Suprapubic skin (tissue), 4 donors: ENCODE measurements around the gene GLS2. TPM values are rescaled to one million over a fixed set of nuclear protein-coding genes. Genes with fewer than 3 reads are reported as not detected.

Experiments used
- DNase-seq, 2 donors: peaks; one replicate each; pipeline ENCODE4 v3.0.0-alpha.2; 2019; ENCODE audit warnings: low spot score in 2 of 2
- H3K27ac ChIP-seq: fragments of 200-600 bp; sonication (generic); one replicate; pipeline ENCODE4 v1.5.1; 2019
- H3K27me3 ChIP-seq: fragments of 200-600 bp; sonication (generic); one replicate; pipeline ENCODE4 v1.5.1; 2019
- H3K36me3 ChIP-seq: fragments of 200-600 bp; sonication (generic); one replicate; pipeline ENCODE4 v1.5.1; 2019
- H3K4me1 ChIP-seq: fragments of 200-600 bp; sonication (generic); one replicate; pipeline ENCODE4 v1.5.1; 2019
- H3K4me3 ChIP-seq: fragments of 200-600 bp; sonication (generic); one replicate; pipeline ENCODE4 v1.5.1; 2019; ENCODE audit warnings: mild to moderate bottlenecking
- H3K9me3 ChIP-seq: fragments of 200-600 bp; sonication (generic); one replicate; pipeline ENCODE4 v1.5.1; 2019
- CTCF ChIP-seq, 2 donors: fragments of 200-600 bp in 1 of 2; fragments of 450-650 bp in 1 of 2; sonication (generic) in 1 of 2; IDR thresholded peaks; one replicate each; pipeline ENCODE4 v1.5.1; 2016 to 2019; ENCODE audit warnings: antibody characterized with exemption in 2 of 2, mild to moderate bottlenecking in 1 of 2, moderate library complexity in 1 of 2
- EP300 ChIP-seq: sonication (generic); formaldehyde crosslinking; IDR thresholded peaks from one replicate; pipeline ENCODE4 v1.6.1; 2017; ENCODE audit warnings: antibody characterized with exemption
- POLR2A ChIP-seq, 2 donors: fragments of 450-650 bp; IDR thresholded peaks; one replicate each; pipeline ENCODE4 v1.6.1; 2017; ENCODE audit warnings: antibody characterized with exemption in 2 of 2, mild to moderate bottlenecking in 2 of 2, moderate library complexity in 2 of 2
- POLR2AphosphoS5 ChIP-seq, 3 donors: sonication (generic); formaldehyde crosslinking; IDR thresholded peaks; one replicate each; pipeline ENCODE4 v1.6.1; 2017; ENCODE audit warnings: antibody characterized with exemption in 3 of 3
- WGBS: methylation state at CpG from one replicate; pipeline ENCODE4 v1.1.5; 2018; 5-methylcytosine and 5-hydroxymethylcytosine counted together
- total RNA-seq, 4 donors: library from RNA; depleted of rRNA; stranded (reverse); fragments of >200 nt; gene quantifications; one replicate each; pipeline ENCODE4 v1.1.0, GENCODE V29; 2016

The GLS2 gene
- total RNA-seq, 4 donors from 2014 or later: 7.9 to 23.9 (median 10.5) TPM

DNA sequence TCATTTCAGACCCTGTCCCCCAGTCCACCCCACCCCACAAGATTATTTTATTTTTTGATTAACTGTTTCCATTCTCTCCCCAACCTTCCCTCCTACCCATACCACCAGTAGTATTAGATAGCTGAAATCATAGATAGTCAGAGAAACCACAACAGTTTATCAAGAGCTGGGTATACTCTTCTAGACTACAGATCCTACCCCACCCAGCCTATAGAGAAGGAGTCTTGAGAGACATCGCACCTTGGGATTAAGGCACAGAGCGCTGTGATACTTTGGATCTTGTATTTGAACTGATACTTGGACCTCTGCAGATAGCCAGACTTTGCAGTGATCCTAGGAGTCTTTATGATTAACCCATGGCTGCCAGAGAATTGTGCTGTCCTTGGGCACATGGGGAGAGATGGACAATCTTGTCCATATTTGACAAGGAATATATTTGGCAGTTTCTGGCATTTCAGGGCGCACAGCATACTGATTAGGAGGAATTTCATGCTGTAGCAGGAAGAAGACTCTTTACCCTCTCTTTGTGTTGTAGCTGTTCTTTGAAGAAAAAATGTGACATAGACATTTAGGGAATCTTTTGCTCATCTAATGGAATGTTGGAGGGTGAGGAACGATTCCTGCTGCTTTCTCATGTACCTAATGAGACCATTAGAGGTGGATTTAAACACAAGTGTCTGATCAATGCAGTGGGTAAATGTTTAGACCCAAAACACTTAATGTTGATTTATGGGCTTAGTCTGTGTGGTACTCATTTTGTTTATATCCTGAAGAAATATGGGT lies 34.6 kb upstream of the GLS2 start:
- no peak for DNase-seq
- peak overlapping the region; percentile 90 for H3K27ac ChIP-seq
- no peaks in the 10 kb centered on the region for H3K27me3 ChIP-seq
- H3K9me3 ChIP-seq: no peaks in the 10 kb centered on the region
- H3K4me3 ChIP-seq: peak overlapping the region; percentile 62
- WGBS: 13% methylated on average over 4 of the region's 4 CpGs
- no peaks in the 10 kb centered on the region for H3K36me3 ChIP-seq
- H3K4me1 ChIP-seq: peaks cover 51% of the 10 kb centered on the region
- TF ChIP-seq POLR2A (IDR thresholded peaks at IDR 0.05): no peak
- no peak for TF ChIP-seq EP300
- TF ChIP-seq POLR2AphosphoS5 (IDR thresholded peaks at IDR 0.05): no peak
- no peak for TF ChIP-seq CTCF (IDR thresholded peaks at IDR 0.05)

- peak; percentile 85 to 86 for DNase-seq
- no peaks in the 10 kb centered on the region for H3K36me3 ChIP-seq
- TF ChIP-seq POLR2A (IDR thresholded peaks at IDR 0.05): no peak
- no peak for TF ChIP-seq CTCF (IDR thresholded peaks at IDR 0.05)
- TF ChIP-seq EP300: no peak
- no peak for TF ChIP-seq POLR2AphosphoS5 (IDR thresholded peaks at IDR 0.05)
- H3K9me3 ChIP-seq: no peaks in the 10 kb centered on the region
- H3K4me1 ChIP-seq: peaks cover 45% of the 10 kb centered on the region
- no peaks in the 10 kb centered on the region for H3K27me3 ChIP-seq
- peak within 1 kb of the TSS; percentile 90 for H3K27ac ChIP-seq
- WGBS: 5% methylated on average over 15 of the region's 15 CpGs
- peak within 1 kb of the TSS; percentile 62 for H3K4me3 ChIP-seq
Measured at GRCh38 chr12:56521590-56522371, 33.8 kb upstream of the GLS2 start, which contains the start of gene RBMS2. TSS of gene RBMS2 (plus strand) at chr12:56521820. CDS start at chr12:56522024, 204 bp downstream.

GRCh38 chr12:56521209-56521589 lies 33.2 kb upstream of the GLS2 start:
- 42% methylated on average over 8 of the region's 8 CpGs for WGBS
- Histone ChIP-seq H3K27me3 (no peaks in the 10 kb centered on the region), H3K9me3 (no peaks in the 10 kb centered on the region), H3K36me3 (no peaks in the 10 kb centered on the region), H3K4me3 (peak overlapping the region; percentile 62), H3K27ac (peak overlapping the region; percentile 90), H3K4me1 (peaks cover 41% of the 10 kb centered on the region)
- no peak for DNase-seq
- TF ChIP-seq POLR2AphosphoS5 (IDR thresholded peaks at IDR 0.05) (no peak), POLR2A (IDR thresholded peaks at IDR 0.05) (no peak), CTCF (IDR thresholded peaks at IDR 0.05) (no peak), EP300 (no peak)

- Histone ChIP-seq H3K4me3 (peak overlapping the region; percentile 62), H3K36me3 (no peaks in the 10 kb centered on the region), H3K27me3 (no peaks in the 10 kb centered on the region), H3K27ac (peak overlapping the region; percentile 90), H3K9me3 (no peaks in the 10 kb centered on the region), H3K4me1 (peaks cover 37% of the 10 kb centered on the region)
- WGBS: 35% methylated on average over 1 of the region's 1 CpG
- DNase-seq: no peak
- no peak for TF ChIP-seq CTCF (IDR thresholded peaks at IDR 0.05)
- TF ChIP-seq POLR2A (IDR thresholded peaks at IDR 0.05): no peak
- TF ChIP-seq EP300: no peak
- no peak for TF ChIP-seq POLR2AphosphoS5 (IDR thresholded peaks at IDR 0.05)
Measured at GRCh38 chr12:56520506-56520905, 32.5 kb upstream of the GLS2 start.

GRCh38 chr12:56520048-56520447 lies 32.1 kb upstream of the GLS2 start:
- TF ChIP-seq CTCF (IDR thresholded peaks at IDR 0.05): no peak
- TF ChIP-seq POLR2A (IDR thresholded peaks at IDR 0.05): no peak
- TF ChIP-seq EP300: no peak
- no peak for TF ChIP-seq POLR2AphosphoS5 (IDR thresholded peaks at IDR 0.05)
- 72% methylated on average over 3 of the region's 3 CpGs for WGBS
- DNase-seq: no peak
- Histone ChIP-seq H3K36me3 (no peaks in the 10 kb centered on the region), H3K4me3 (no peak overlapping the region), H3K27ac (peak overlapping the region; percentile 90), H3K9me3 (no peaks in the 10 kb centered on the region), H3K4me1 (peaks cover 37% of the 10 kb centered on the region), H3K27me3 (no peaks in the 10 kb centered on the region)
